ENCODE data around the gene GMNC. TPM values are rescaled to one million over a fixed set of nuclear protein-coding genes. Genes with fewer than 3 reads are reported as not detected.

Gene GMNC
- total and polyA plus RNA-seq, 11 donors, result 0.04 to 4.4 (median 0.94) TPM

DNA sequence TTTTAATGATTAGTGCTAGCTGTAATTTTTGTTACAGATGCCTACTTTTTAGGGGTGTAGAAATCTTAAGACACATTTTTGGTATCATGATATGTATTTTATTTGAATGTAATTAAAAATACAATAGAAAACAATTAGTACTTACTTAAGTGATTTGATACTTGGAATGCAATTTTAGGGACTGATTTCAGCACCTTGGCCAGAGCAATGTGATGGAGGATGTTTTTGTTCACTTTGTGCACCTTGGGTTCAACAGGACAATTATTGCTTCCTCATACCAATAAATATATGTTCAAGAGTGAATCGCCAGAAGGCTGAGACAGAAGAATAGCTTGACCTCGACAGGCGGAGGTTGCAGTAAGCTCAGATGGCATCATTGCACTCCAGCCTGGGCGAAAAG lies 22.3 kb downstream of the GMNC start:
- intact Hi-C loops (cut with DNase I), result no loop called here
- TF ChIP-seq POLR2A (IDR thresholded peaks at IDR 0.05), result no peak
- H3K27ac ChIP-seq, result no peak overlapping the region
- DNase-seq, result no peak
- no peaks in the 10 kb centered on the region for H3K36me3 ChIP-seq
- H3K27me3 ChIP-seq, result no peaks in the 10 kb centered on the region
- no peak for ATAC-seq
- H3K9me3 ChIP-seq, result no peaks in the 10 kb centered on the region
- H3K4me3 ChIP-seq, result no peak overlapping the region
- WGBS, 4 donors, result 55 to 60% (median 57%) methylated on average over 4 of the region's 4 CpGs
- no peaks in the 10 kb centered on the region for H3K4me1 ChIP-seq

DNA sequence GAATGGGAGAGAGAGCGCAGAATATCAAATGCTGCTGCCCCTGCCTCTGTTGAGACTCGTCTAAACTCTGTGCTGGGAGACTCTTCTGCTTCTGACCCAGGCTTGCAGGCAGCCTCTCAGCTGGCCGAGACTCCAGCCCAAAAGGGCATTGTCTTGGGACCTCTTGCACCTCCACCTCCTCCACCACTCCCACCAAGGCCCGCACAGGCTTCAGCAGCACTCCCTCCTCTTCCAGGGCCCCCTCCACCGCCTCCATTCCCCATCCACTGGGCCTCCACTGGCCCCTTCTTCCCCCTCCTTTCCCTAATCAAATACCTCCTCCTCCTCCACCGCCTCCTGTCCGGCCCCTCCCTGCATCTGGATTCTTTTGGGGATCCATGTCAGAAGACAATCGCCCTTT lies 31.3 kb downstream of the GMNC start:
- 73 to 85% (median 76%) methylated on average over 8 of the region's 8 CpGs for WGBS, 4 donors
- ATAC-seq, result no peak

DNA sequence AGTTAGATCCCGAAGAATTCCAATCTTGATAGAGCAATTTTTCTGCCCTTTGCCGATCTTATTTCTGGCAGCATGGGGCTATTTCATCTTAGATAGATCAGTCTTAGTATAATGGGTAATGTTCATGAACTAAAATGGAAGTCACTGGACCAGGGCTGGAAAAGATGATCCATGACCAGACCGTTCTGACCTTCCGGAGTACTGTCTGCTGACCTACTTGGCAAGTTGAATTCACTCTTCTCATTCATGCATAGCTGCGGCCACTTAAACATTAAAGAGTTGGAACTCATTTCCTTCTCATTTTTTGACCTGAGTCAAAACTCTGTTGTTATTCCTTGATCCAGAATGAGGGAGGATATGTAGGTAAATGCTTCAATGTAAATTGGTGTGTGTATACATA lies 32.5 kb downstream of the GMNC start:
- Histone ChIP-seq H3K4me1 (no peaks in the 10 kb centered on the region), H3K27ac (no peak overlapping the region), H3K36me3 (no peaks in the 10 kb centered on the region), H3K27me3 (no peaks in the 10 kb centered on the region), H3K9me3 (no peaks in the 10 kb centered on the region), H3K4me3 (no peak overlapping the region)
- WGBS, 4 donors, result 77 to 91% (median 85%) methylated on average over 5 of the region's 5 CpGs
- intact Hi-C loops (cut with DNase I), result no loop called here
- no peak for DNase-seq
- no peak for ATAC-seq
- TF ChIP-seq POLR2A (IDR thresholded peaks at IDR 0.05), result no peak
- TF ChIP-seq, protein P1, sequence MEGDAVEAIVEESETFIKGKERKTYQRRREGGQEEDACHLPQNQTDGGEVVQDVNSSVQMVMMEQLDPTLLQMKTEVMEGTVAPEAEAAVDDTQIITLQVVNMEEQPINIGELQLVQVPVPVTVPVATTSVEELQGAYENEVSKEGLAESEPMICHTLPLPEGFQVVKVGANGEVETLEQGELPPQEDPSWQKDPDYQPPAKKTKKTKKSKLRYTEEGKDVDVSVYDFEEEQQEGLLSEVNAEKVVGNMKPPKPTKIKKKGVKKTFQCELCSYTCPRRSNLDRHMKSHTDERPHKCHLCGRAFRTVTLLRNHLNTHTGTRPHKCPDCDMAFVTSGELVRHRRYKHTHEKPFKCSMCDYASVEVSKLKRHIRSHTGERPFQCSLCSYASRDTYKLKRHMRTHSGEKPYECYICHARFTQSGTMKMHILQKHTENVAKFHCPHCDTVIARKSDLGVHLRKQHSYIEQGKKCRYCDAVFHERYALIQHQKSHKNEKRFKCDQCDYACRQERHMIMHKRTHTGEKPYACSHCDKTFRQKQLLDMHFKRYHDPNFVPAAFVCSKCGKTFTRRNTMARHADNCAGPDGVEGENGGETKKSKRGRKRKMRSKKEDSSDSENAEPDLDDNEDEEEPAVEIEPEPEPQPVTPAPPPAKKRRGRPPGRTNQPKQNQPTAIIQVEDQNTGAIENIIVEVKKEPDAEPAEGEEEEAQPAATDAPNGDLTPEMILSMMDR (IDR thresholded peaks at IDR 0.05), result no peak

More for the DNA sequence above, 31.3 kb downstream of the GMNC start:
- Histone ChIP-seq H3K4me1 (no peaks in the 10 kb centered on the region), H3K4me3 (no peak overlapping the region), H3K27me3 (no peaks in the 10 kb centered on the region), H3K36me3 (no peaks in the 10 kb centered on the region), H3K27ac (no peak overlapping the region), H3K9me3 (no peaks in the 10 kb centered on the region)
- no peak for DNase-seq
- intact Hi-C loops (cut with DNase I), result no loop called here
- TF ChIP-seq POLR2A (IDR thresholded peaks at IDR 0.05), result no peak
- TF ChIP-seq, protein P1 (IDR thresholded peaks at IDR 0.05), result no peak

DNA sequence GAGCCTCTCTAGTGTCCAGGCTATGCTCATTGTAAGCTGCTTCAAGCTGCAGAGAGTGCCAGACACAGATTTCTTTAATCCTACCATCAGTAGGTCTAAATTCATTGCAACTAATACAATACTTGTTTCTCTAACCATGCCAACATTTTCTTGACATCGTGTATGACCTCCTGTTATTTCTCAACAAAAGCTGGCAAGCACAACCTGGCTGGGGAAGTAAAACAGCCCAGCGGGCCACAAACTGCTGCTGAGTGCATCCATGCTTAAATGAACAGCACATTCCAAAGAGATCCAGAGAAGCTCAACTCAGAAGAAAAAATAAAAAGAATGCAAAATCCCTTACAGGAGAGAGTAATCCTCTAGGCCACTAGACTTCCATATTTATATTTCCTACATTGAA lies 36.5 kb downstream of the GMNC start:
- DNase-seq, result no peak
- TF ChIP-seq, protein P1 (IDR thresholded peaks at IDR 0.05), result no peak
- TF ChIP-seq POLR2A (IDR thresholded peaks at IDR 0.05), result no peak
- WGBS, 4 donors, result 52 to 77% (median 59%) methylated on average over 2 of the region's 2 CpGs
- Histone ChIP-seq H3K36me3 (no peaks in the 10 kb centered on the region), H3K4me1 (no peaks in the 10 kb centered on the region), H3K9me3 (peaks cover 0 to 5% (median 0%) of the 10 kb centered on the region in 12 donors), H3K4me3 (no peak overlapping the region), H3K27ac (no peak overlapping the region), H3K27me3 (no peaks in the 10 kb centered on the region)
- intact Hi-C loops (cut with DNase I), result loop anchor here in 1 of 10 donors (10.0 kb wide), 1 partner anchor 209 kb away; no protein-coding TSS in a partner anchor
- no peak for ATAC-seq

DNA sequence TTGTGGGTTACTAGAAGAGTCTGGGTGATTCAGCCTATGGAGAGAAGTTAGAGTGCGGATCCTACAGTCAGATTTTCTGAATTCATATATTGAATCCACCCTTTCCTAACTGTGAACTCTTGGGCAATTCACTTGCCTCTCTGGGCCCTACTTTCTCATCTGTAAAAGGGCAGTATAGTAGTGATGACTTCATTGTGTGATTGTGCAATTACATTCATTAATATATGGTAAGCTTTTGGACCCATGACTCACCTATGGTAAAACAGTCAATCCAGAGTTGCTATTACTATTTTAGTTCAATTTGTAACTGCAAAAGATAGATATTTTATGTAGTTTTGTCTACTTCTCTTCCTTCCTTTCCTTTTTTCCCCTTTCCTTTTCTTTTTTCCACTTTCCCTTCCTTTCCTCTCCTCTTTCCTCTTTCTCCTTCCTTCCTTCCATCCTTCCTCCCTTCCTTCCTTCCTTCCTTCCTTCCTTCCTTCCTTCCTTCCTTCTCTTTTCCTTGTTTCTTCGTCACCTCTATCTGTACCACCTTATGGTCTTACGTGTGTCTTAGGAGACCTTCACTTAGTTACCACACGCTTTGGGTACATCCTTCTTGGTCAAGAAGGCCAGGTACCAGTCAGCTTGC lies 37.0 kb downstream of the GMNC start:
- TF ChIP-seq POLR2A (IDR thresholded peaks at IDR 0.05), result no peak
- TF ChIP-seq, protein P1 (IDR thresholded peaks at IDR 0.05), result no peak
- Histone ChIP-seq H3K4me1 (no peaks in the 10 kb centered on the region), H3K36me3 (no peaks in the 10 kb centered on the region), H3K27me3 (no peaks in the 10 kb centered on the region), H3K4me3 (no peak overlapping the region), H3K27ac (no peak overlapping the region), H3K9me3 (peaks cover 0 to 5% (median 0%) of the 10 kb centered on the region in 12 donors)
- DNase-seq (no peak), ATAC-seq (no peak)
- WGBS, 4 donors, result 84 to 90% (median 89%) methylated on average over 4 of the region's 4 CpGs
- intact Hi-C loops (cut with DNase I), result loop anchor here in 1 of 10 donors (10.0 kb wide), 1 partner anchor 209 kb away; no protein-coding TSS in a partner anchor

All from heart left ventricle (tissue), 16 donors.